Measurements from ENCODE around the gene HJURP. TPM values are rescaled to one million over a fixed set of nuclear protein-coding genes. Genes with fewer than 3 reads are reported as not detected.

Gene HJURP
- total and polyA plus RNA-seq, 2 donors (not counting 3 experiments of a cell fraction or from before 2014, with no cell fraction given): 34.4 to 60.9 TPM

DNA sequence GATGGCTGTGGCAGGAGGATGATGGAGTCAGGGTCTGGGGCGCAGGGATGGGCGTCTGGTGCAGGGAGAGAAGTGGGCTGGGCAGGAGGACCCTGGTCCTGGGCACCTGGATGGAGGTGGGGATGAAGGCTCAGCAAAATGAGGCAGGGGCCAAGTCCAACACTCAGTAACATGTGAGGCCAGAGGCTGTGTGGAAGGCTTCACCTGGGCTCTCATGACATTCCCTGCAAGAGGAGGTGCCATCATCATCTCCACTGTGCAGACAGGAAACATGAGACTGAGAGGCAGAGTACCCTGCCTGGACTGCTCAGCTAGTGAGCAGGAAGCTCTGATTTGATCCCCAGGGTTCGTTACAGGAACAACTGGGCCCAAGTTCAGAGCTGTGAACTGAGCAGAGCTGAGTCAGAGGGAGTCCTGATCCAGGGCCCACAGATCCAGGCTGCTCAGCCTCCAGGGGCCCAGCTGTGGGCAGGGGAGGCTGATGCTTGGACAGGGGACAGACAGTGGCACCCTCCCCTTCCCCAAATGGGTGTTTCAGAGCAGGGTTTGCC lies 36.9 kb downstream of the HJURP start:
- intact Hi-C loops (cut with micrococcal nuclease): no loop called here
- CTCF ChIA-PET: no interaction called here

DNA sequence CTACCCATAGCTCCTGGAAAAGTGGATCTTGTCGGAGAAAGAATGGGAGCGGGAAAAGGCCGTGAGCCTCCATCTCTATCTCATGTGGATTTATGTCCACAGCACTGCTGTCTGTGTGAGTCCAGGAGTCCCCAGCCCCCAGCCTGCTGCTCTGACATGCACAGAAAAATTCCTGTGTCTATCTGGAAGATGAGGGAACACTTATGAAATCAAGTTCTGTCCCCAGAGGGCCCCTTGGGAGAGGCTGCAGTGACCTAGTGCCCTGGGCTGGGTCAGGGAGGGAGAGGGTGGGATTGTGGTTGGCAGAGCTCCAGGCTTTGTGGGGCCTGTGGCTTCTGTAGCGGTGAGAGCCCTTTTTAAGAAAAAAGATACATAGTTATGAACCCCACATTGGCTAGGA lies 37.6 kb downstream of the HJURP start:
- H3K9ac ChIP-seq (replicated peaks; ENCODE audit: extremely low read depth, insufficient read depth, low read length): no peak overlapping the region
- POLR2A ChIA-PET: no interaction called here
- BruUV-seq (replicated peaks): no TSS peak
- DNase-seq (ENCODE audit: low read depth, low spot score): no peak
- H2AFZ ChIP-seq (ENCODE audit: low read depth, low read length): no peak overlapping the region
- no peaks in the 10 kb centered on the region for H3K4me1 ChIP-seq (ENCODE audit: control insufficient read depth, extremely low read depth, insufficient read depth, low read length)
- intact Hi-C loops (cut with micrococcal nuclease): no loop called here
- no peaks in the 10 kb centered on the region for H4K20me1 ChIP-seq (replicated peaks; ENCODE audit: control insufficient read depth, extremely low read depth, insufficient read depth, low read length)
- H3K9me3 ChIP-seq (replicated peaks; ENCODE audit: control insufficient read depth, insufficient read depth, low read length): no peaks in the 10 kb centered on the region
- dilution Hi-C loops (cut with MboI; ENCODE audit: extremely low pct_ligation_motif_present, low sequenced_read_pairs): no loop called here
- H3K4me2 ChIP-seq (ENCODE audit: insufficient read depth, low read length): no peak overlapping the region
- H3K27ac ChIP-seq (ENCODE audit: insufficient read depth, low read depth, low read length): no peak overlapping the region
- H3K27me3 ChIP-seq (ENCODE audit: control insufficient read depth in 2 of 2, insufficient read depth in 2 of 2, low read length in 2 of 2): no peaks in the 10 kb centered on the region
- no peak overlapping the region for H3K4me3 ChIP-seq (replicated peaks in 1 of 3; ENCODE audit: insufficient read depth in 1 of 3, low read depth in 1 of 3, low read length in 3 of 3)
- CTCF ChIA-PET: no interaction called here
- no peak for FAIRE-seq
- no peaks in the 10 kb centered on the region for H3K79me2 ChIP-seq (ENCODE audit: control insufficient read depth, insufficient read depth, low read length)
- TF ChIP-seq FOS (IDR thresholded peaks at IDR 0.05; ENCODE audit: borderline replicate concordance, insufficient read depth, low read length) (no peak), MYC (IDR thresholded peaks at IDR 0.05; ENCODE audit: low read depth, low read length) (no peak), EZH2 (IDR thresholded peaks at IDR 0.05; ENCODE audit: borderline replicate concordance, low read depth, low read length, severe bottlenecking) (no peak), GATA2 (IDR thresholded peaks at IDR 0.05; ENCODE audit: insufficient read depth, insufficient read length, low read depth, low read length) (no peak), JUN (IDR thresholded peaks at IDR 0.05; ENCODE audit: borderline replicate concordance, insufficient read depth, insufficient read length, low read depth) (no peak), POLR2AphosphoS5 (IDR thresholded peaks at IDR 0.05; ENCODE audit: insufficient read depth, low read depth, low read length) (no peak), POLR2A (IDR thresholded peaks at IDR 0.05; ENCODE audit: low read depth, low read length) (no peak)
- TF ChIP-seq, protein P1, sequence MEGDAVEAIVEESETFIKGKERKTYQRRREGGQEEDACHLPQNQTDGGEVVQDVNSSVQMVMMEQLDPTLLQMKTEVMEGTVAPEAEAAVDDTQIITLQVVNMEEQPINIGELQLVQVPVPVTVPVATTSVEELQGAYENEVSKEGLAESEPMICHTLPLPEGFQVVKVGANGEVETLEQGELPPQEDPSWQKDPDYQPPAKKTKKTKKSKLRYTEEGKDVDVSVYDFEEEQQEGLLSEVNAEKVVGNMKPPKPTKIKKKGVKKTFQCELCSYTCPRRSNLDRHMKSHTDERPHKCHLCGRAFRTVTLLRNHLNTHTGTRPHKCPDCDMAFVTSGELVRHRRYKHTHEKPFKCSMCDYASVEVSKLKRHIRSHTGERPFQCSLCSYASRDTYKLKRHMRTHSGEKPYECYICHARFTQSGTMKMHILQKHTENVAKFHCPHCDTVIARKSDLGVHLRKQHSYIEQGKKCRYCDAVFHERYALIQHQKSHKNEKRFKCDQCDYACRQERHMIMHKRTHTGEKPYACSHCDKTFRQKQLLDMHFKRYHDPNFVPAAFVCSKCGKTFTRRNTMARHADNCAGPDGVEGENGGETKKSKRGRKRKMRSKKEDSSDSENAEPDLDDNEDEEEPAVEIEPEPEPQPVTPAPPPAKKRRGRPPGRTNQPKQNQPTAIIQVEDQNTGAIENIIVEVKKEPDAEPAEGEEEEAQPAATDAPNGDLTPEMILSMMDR (IDR thresholded peaks at IDR 0.05; ENCODE audit: extremely low read depth in 1 of 2, insufficient read depth in 1 of 2, low read depth in 1 of 2, low read length in 2 of 2): no peak
- TF ChIP-seq, protein P2, sequence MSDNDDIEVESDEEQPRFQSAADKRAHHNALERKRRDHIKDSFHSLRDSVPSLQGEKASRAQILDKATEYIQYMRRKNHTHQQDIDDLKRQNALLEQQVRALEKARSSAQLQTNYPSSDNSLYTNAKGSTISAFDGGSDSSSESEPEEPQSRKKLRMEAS (IDR thresholded peaks at IDR 0.05; ENCODE audit: insufficient read depth, insufficient read length): no peak
- no peaks in the 10 kb centered on the region for H3K36me3 ChIP-seq (ENCODE audit: control insufficient read depth in 2 of 2, extremely low read depth in 1 of 2, insufficient read depth in 2 of 2, low read length in 2 of 2)
- H3K9me1 ChIP-seq (replicated peaks; ENCODE audit: control insufficient read depth, extremely low read depth, insufficient read depth, low read length): no peaks in the 10 kb centered on the region

More for the DNA sequence above, 36.9 kb downstream of the HJURP start:
- BruUV-seq (replicated peaks): no TSS peak
- Histone ChIP-seq H3K36me3 (ENCODE audit: control insufficient read depth in 2 of 2, extremely low read depth in 1 of 2, insufficient read depth in 2 of 2, low read length in 2 of 2) (no peaks in the 10 kb centered on the region), H3K9me3 (replicated peaks; ENCODE audit: control insufficient read depth, insufficient read depth, low read length) (no peaks in the 10 kb centered on the region), H3K9ac (replicated peaks; ENCODE audit: extremely low read depth, insufficient read depth, low read length) (no peak overlapping the region), H3K27me3 (ENCODE audit: control insufficient read depth in 2 of 2, insufficient read depth in 2 of 2, low read length in 2 of 2) (no peaks in the 10 kb centered on the region), H3K79me2 (ENCODE audit: control insufficient read depth, insufficient read depth, low read length) (no peaks in the 10 kb centered on the region), H3K4me1 (ENCODE audit: control insufficient read depth, extremely low read depth, insufficient read depth, low read length) (no peaks in the 10 kb centered on the region), H2AFZ (ENCODE audit: low read depth, low read length) (no peak overlapping the region), H3K4me2 (ENCODE audit: insufficient read depth, low read length) (no peak overlapping the region), H3K4me3 (replicated peaks in 1 of 3; ENCODE audit: insufficient read depth in 1 of 3, low read depth in 1 of 3, low read length in 3 of 3) (no peak overlapping the region), H4K20me1 (replicated peaks; ENCODE audit: control insufficient read depth, extremely low read depth, insufficient read depth, low read length) (no peaks in the 10 kb centered on the region), H3K9me1 (replicated peaks; ENCODE audit: control insufficient read depth, extremely low read depth, insufficient read depth, low read length) (no peaks in the 10 kb centered on the region), H3K27ac (ENCODE audit: insufficient read depth, low read depth, low read length) (no peak overlapping the region)
- TF ChIP-seq MYC (IDR thresholded peaks at IDR 0.05; ENCODE audit: low read depth, low read length) (no peak), EZH2 (IDR thresholded peaks at IDR 0.05; ENCODE audit: borderline replicate concordance, low read depth, low read length, severe bottlenecking) (no peak)
- POLR2A ChIA-PET: no interaction called here
- dilution Hi-C loops (cut with MboI; ENCODE audit: extremely low pct_ligation_motif_present, low sequenced_read_pairs): no loop called here
- FAIRE-seq (no peak), DNase-seq (ENCODE audit: low read depth, low spot score) (no peak)
